Left colon (tissue), 2 donors: ENCODE results near the gene ADGRV1. TPM values are rescaled to one million over a fixed set of nuclear protein-coding genes. Genes with fewer than 3 reads are reported as not detected.
"Not testable (repeated sequence)": the region's sequence is repeated elsewhere in the genome, so short reads cannot be mapped to it uniquely, and the experiment has no call there.

ENCODE experiments used
- ATAC-seq: fragments of 200-7000 bp; cut with Tn5 transposase; one replicate; pipeline ENCODE4 v1.9.1; 2020; ENCODE audit warnings: mild to moderate bottlenecking, moderate library complexity
- DNase-seq, 2 donors: peaks; one replicate each; pipeline ENCODE4 v3.0.0-alpha.2; 2020
- intact Hi-C, 2 donors: fragments of 100-400 bp; cut with DNase I in 1 of 2; cut with micrococcal nuclease in 1 of 2; formaldehyde crosslinking; loops; one replicate each; pipeline versions ENCODE4 v1.11.2 to v1.14.0; 2022; cut with DNase I, micrococcal nuclease
- total RNA-seq, 2 donors: library from RNA; stranded (reverse); fragmentation: NEBNext Ultra II Directional; extraction: Animal tissue kit (Norgen Biotek cat#: 25700); gene quantifications; one replicate each; pipeline ENCODE4 v1.2.1, GENCODE V29; 2021
- donor health status: DM: no; HTN: no; CAD: no.
- donor health status: DM: yes; HTN: yes; CAD: no.

The ADGRV1 gene
- total RNA-seq, 2 donors from 2014 or later = 3.8 to 7.3 TPM

DNA sequence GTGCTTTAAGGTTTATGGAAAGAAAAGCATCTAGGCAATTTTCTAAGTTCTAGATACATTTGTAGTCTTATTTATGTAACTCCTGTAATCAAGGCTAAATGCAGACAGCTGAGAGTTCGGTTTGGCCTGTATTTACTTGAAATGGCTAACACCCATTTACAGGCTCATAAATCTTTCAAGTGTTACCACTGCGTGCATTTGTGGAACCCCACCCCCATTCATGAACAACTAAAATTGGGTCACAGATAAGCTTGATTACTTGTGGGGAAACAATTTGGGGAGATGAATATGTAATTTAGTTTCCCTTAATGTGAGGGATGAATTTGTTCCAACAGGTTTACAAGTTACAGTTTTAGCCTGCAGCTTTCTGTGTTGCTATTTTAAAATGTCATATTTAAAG, 463.9 kb downstream of the ADGRV1 start:
- ATAC-seq = peak; percentile 88
- no peak for DNase-seq
- intact Hi-C loops = no loop called here

DNA sequence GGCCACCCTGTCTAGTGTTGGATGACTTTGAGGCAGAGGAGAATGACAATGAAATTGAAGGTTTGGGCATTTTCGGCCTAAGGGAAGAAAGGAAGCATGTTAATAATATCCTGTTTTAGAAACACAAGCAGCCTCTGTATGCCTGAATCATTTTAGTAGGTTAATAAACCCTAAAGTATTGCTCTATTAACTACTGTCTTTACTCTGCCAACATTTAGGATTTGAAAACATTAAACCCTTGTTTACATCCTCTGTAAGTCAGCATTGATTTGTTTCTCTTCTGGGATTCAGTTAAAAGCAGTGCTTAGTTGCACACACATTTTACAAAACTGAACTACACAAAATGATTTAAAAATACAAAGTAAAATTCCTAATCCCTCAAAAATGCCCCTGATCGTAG, 465.6 kb downstream of the ADGRV1 start:
- ATAC-seq = no peak
- intact Hi-C loops = no loop called here
- DNase-seq = no peak

DNA sequence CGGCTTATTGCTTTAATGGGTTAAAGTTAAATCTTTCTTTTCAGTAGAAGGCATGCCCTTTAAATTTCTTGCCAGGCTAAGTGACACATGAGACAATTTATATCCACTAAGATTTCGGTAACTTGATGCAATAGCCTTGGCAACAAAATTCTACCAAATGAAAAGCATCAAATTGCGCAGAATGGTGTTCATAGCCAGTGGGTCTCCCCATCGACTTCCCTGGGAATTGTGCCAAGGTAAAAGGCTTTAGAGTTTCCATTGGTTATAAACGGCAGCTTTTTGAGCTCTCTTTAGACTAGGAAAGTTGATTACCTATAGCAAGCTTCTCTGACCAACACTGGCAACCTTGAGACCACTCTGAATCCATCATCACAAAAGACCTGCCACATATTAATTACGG, 466.1 kb downstream of the ADGRV1 start:
- intact Hi-C loops = no loop called here
- no peak for DNase-seq
- ATAC-seq = no peak

DNA sequence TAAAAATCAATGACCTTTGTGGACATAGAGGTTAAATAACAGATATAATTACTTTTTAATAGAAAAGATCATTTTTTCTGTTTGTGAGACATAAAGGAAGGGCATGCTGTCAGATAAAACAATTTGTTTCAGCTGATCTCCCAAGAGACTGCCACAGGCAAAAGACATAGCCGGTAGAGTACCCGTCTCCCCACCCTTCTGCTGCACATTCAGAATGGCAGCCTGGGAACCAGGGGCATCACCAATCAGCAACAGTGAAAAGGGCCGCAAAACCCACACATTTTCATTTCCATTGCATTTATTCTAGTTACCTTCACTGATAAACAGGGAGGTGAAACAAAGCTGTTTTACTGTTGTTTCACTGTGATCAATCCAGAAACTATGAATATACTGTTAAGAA, 466.9 kb downstream of the ADGRV1 start:
- ATAC-seq (no peak), DNase-seq (no peak)
- intact Hi-C loops = no loop called here

DNA sequence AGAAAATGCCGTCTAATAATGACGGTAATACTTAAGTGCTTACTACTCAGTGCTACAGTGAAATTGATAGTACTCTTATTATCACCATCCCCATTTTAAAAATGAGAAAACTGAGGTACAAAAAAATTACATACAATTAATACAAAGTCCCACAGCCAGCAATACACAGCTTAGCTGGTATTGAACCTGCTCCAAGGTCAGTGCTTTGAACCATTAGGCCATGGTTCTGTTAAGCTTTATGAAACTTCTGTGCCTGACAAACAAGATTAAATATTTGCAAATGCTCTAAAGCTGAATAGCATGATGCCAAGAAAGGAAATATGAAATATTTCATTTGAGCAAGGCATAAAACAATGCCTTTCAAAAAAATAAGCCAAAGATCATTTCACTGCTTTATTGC, 467.4 kb downstream of the ADGRV1 start:
- no peak for ATAC-seq
- intact Hi-C loops = no loop called here
- no peak for DNase-seq

DNA sequence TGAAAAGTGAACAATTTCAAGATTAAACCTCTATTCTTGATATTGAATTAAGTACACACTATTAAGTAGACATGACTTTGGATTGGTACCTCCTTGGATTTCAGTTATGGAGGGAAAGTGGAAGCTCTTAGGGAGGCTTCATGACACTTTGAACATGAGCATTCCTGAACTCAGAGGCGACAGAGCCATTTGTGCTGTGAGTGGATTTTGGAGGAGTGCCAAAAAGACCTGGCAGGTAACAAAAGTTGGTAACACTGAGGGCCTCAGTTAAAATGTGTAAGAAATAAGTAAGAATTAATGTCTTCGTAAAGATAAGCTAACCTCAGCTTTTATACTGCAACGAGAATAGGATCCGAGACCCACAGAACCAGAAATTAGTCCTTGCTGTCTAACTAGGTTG, 467.9 kb downstream of the ADGRV1 start:
- intact Hi-C loops = no loop called here
- ATAC-seq (no peak), DNase-seq (no peak)

DNA sequence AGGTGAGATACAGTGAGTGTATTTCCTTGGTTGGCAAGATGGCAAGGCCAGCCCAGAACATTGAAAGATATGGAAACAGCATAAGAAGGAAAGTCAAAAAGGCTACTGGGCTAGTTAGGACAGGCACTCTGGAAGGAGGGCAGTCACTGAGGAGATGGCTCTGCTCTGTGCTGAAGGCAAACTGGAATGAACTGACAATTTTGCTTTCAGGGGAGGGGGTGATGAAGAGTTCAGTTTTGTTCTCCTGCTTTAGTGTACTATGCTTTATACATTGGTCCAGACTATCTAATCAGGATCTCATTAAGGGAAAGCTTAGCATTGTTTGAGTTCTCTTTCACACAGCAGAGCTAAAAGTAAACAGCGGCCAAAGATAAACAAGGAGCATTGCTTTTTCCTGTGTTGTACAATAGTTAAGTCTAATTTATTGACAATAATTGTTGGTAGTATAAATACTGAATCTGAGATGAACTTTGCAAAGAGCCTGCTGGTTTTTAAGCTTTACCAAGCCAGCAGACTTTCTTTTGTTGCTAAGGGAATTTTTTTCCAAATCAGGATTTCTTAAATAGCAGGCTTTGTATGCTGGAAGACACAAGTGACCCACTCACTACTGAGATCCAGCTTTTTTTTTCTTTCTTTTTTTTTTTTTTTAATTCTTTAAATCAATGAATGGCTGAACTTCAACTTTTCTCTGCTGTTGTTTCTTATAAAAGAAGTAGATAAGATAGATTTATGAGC, 469.0 kb downstream of the ADGRV1 start:
- intact Hi-C loops = no loop called here
- no peak for DNase-seq
- peak; percentile 38 for ATAC-seq

DNA sequence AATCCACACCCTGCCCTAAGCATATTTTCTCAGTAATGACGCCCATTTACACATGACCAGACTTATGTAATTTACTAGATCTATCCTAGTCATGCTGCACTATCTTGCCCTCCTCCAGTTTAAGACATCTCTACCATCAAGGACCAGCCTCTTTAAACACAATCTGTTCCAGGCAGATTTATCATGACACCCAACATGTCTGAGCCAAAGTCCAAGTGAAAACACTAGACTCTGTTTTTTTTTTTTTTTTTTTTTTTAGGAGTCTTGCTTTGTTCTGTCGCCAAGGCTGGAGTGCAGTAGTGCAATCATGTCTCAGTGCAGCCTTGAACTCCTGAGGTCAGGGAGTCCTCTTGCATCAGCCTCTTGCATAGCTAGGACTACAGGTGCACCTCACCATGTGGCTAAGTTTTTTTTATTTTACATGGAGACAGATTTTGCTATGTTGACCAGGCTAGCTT, 469.9 kb downstream of the ADGRV1 start:
- DNase-seq = peak in 1 of 2 donors; percentile 51
- ATAC-seq = peak; percentile 80
- intact Hi-C loops = no loop called here

DNA sequence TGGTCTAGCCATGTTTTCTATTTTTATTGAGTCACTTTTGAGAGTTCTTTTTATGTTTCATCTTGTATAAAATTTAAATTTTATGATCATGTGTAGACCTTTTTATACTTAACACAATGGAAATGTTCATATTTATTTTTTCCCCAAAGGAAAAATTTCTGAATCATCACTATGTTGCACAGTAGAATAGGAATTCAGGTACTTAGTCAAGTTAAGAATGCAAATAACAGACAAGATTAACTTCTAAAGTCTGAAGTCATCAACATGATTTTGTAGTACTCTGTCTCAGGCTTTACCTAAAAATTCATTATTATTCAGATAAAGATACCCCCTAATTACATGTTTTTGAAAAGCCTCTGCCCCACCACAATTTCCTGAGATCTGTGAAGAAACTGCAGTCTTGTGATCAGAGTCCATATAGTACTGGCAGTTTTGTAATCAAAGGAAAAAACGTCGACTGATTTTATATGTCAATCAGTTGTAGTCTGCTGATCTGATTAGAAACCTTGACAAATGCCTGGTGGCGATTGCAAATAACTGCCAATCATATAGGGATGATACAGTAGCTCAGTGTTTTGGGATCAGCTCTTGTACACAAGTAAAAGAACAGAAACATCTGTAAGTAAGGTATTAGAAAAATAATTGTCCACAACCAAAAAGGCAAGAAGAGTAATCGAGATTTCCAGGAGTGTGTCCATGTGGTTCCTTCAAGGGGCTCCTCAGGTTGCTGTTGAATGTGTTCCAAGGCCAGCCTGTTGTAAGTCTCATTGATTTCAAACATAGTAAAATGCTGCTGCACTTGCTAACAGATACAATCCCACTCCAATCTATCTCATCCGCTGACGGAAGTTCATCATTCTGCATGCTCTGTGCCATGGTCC, 472.2 kb downstream of the ADGRV1 start:
- ATAC-seq (no peak), DNase-seq (no peak)
- intact Hi-C loops = no loop called here

DNA sequence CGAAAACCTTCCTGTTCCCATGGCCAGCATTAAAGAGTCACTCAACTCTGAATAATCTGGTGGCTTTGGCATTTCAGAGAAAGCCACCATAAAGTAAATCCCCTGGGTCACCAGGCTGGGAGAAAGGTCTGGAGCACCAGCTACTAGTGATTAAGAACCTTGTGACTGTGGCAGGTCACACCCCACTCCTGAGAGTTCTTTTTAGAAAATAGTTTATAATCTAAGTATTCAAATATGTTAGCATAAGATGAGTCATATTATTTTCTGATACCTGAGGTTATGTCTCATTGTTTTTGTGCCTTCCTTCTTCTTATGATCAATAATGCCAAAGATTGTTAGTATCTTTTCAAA, 472.8 kb downstream of the ADGRV1 start:
- intact Hi-C loops = no loop called here
- no peak for DNase-seq
- no peak for ATAC-seq

DNA sequence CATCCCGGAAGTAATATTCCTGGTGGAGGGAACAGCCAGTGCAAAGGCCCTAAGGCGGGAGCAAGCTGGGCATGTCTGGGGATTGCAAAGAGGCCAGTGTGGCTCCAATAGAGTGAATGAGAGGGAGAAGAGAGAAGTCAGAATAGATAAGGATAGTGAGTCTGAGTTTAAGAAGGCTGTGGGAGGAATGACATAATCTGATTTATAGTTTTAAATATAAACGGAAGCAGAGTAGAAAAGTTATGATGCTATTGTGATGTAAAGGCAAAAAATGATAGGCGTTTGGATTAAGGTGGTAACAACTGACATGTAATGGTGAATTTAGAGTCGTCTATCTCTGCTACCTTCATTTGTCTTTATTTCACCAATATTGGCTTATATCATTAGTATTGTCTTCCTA, 473.5 kb downstream of the ADGRV1 start:
- DNase-seq = no peak
- ATAC-seq = no peak
- intact Hi-C loops = no loop called here

DNA sequence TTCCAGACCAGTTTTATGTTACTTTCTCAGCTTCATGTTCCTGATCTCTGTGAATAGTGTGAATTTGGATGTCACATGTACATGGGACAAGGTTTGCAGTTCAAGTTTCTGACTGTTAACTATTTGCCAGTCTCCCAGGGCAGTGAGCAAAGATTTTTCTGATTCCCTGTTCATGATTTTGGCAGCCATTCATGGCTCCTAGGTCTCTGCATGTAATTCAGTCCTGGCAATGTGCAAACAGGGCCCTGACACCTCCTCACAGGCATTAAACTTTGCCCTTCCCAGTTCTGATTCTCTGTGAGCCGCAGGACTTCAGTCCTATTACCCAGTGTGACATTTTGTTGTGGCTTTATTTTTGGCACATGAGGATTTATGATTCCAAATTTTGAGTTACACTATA, 474.8 kb downstream of the ADGRV1 start:
- intact Hi-C loops = no loop called here
- DNase-seq (peak in 1 of 2 donors; percentile 38), ATAC-seq (peak; percentile 91)

DNA sequence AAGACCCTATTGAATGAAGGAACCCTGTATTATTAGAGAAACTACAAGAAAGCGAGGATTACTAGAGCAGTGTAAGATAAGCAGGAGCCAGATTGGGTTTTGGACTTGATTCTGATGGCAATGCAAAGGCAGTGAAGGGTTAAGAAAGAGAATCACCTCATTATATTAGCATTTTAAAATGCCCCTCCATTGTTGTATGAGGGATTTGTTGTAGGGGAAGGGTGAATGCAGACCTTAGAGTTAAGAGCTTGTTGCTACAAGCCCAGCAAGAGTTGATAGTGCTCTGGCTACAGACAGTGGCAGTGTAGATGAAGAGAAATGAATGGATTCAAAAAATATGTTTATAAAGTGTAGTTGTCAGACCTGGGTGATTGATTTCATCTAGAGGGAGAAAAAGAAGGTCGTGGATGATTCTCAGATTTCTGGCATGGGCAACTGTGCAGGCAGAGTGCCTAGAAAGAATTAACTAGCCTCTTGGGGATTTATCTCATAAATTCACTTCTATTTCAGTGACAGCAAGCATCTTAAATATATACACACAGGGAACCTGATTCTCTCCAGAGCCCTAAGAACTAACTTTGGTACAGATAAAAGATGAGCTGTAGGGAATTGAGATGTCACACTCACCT, 479.7 kb downstream of the ADGRV1 start:
- DNase-seq (no peak), ATAC-seq (no peak)
- intact Hi-C loops = no loop called here

DNA sequence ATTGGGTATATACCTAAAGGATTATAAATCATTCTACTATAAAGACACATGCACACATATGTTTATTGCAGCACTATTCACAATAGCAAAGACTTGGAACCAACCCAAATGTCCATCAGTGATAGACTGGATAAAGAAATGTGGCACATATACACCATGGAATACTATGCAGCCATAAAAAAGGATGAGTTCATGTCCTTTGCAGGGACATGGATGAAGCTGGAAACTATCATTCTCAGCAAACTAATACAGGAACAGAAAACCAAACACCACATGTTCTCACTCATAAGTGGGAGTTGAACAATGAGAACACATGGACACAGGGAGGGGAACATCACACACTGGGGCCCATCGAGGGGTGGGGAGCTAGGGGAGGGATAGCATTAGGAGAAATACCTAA, 482.5 kb downstream of the ADGRV1 start:
- intact Hi-C loops, ATAC-seq, DNase-seq: not testable (repeated sequence)

DNA sequence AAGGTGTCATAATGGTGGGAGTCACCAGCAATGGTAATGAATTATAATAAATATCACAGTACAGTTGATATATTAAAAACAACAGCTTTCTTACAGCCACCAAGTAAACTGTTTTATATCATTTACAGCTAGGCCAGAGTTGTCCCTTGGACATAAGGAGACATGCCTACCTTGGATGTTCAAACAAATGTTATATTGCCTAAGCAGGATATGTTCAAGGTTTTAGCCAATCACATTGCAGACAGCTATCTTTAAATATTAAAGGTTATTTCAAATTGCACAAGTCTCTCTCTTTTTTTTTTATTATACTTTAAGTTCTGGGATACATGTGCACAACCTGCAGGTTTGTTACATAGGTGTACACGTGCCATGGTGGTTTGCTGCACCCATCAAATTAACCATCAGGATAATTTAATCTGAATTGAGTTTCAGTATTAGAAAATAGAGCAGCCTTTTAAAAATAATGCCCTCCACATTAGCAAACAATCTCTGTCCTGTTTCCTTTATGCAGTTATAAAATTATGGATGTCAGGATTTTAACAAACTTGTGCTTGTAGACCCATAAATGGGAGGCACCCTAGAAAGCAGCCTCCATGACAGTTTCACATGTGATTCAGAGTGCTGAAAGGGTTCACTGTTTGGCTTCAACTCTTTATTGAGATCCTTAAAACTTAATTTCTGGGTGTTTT, 483.8 kb downstream of the ADGRV1 start:
- intact Hi-C loops = no loop called here
- DNase-seq (no peak), ATAC-seq (peak; percentile 65)

DNA sequence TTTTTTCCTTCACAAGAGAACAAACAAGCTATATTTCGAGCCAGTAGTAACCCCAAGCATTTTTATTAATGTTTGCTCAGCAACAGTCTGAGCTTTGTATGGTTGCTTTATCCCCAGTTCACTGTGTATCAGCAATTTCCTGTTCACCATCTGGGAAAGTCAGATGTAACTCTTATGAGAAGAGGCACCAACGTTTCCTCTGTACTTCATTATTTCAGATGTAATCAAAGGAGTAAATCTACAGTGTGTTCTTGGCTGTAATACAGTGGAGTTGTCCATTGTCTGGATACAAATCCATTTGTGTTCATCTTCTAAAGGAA, 484.3 kb downstream of the ADGRV1 start:
- intact Hi-C loops = no loop called here
- DNase-seq (no peak), ATAC-seq (peak; percentile 97)

DNA sequence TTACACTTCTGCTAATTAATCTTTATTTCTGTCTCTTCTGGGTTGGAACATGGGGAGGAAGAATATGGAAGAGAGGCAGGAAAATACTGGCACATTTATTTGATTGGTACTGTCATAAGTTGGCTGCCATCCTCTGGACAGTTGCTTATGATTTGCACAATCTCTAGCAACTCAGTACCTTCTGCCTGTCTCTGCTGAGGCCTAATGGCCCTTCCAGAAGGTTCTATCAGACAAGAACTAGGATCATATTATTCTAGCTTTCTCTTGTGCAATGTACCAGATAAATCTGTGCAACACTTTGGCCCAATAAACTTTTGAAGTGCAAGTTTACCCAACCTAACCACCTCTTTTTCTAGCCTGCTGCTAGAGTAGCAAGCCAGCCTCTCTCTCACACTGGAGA, 489.5 kb downstream of the ADGRV1 start:
- no peak for DNase-seq
- intact Hi-C loops = no loop called here
- no peak for ATAC-seq

DNA sequence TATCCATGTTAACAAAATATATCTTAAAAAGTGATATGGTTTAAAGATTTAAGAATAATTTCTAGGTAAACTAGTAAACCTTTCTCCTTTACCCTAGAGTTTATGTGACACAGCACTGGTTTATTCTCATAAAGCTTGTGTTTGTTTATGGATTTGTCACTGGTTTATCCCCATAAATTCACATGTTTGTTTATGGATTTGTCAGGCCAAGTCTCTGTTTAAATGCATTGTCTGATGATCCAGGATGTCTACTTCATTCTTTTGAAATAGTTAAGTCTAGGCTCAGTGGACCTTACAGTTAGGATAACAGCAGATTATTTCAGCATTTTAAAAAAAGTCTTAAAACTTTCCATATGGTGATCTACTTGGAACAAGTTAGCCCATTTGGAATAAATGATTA, 490.5 kb downstream of the ADGRV1 start:
- DNase-seq = no peak
- no peak for ATAC-seq
- intact Hi-C loops = no loop called here

DNA sequence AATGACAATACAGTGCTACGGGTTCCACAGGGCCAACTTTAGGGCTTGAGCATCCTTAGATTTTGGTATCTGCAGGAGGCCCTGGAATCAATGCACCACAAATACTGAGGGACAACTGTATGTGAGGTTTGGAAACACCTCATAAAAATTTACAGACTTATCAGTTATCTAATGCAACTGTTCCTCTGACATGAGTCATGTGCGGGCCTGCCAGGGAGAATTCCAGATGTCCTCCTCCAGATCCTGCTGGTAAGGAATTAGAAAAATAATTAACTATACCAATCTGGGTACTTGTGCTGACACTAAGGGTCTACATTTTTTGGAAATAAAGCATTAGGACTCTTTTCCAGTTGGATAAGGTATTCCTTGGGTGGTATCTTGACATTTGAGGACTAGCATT, 491.2 kb downstream of the ADGRV1 start:
- ATAC-seq (no peak), DNase-seq (no peak)
- intact Hi-C loops = no loop called here
